Parathyroid adenoma (tissue), 2 donors: Measurements from ENCODE around the gene KCNJ1.

Experiments used
- H2AFZ ChIP-seq: fragments of 300-600 bp; sonication (generic); one replicate; pipeline ENCODE4 v1.7.0; 2017; ENCODE audit warnings: antibody characterized with exemption, mild to moderate bottlenecking
- H3K27ac ChIP-seq: fragments of 300-600 bp; sonication (generic); one replicate; pipeline ENCODE4 v1.7.0; 2017
- H3K27me3 ChIP-seq: fragments of 300-600 bp; sonication (generic); one replicate; pipeline ENCODE4 v1.7.0; 2017; ENCODE audit warnings: low read length; ENCODE audit not compliant: control insufficient read depth, insufficient read depth
- H3K36me3 ChIP-seq: fragments of 300-600 bp; sonication (generic); one replicate; pipeline ENCODE4 v1.7.0; 2017; ENCODE audit warnings: low read length; ENCODE audit not compliant: control insufficient read depth, insufficient read depth
- H3K4me1 ChIP-seq: fragments of 300-600 bp; sonication (generic); one replicate; pipeline ENCODE4 v1.7.0; 2017; ENCODE audit warnings: control low read depth
- H3K4me2 ChIP-seq: fragments of 300-600 bp; sonication (generic); one replicate; pipeline ENCODE4 v1.7.0; 2017; ENCODE audit warnings: low read length
- H3K4me3 ChIP-seq: fragments of 300-600 bp; sonication (generic); one replicate; pipeline ENCODE4 v1.7.0; 2017; ENCODE audit warnings: low read depth, low read length
- H3K79me2 ChIP-seq: fragments of 300-600 bp; sonication (generic); one replicate; pipeline ENCODE4 v1.7.0; 2017; ENCODE audit warnings: control low read depth
- H3K9ac ChIP-seq: fragments of 300-600 bp; sonication (generic); one replicate; pipeline ENCODE4 v1.7.0; 2017; ENCODE audit warnings: mild to moderate bottlenecking
- H3K9me3 ChIP-seq: fragments of 300-600 bp; sonication (generic); one replicate; pipeline ENCODE4 v1.7.0; 2017; ENCODE audit warnings: low read length; ENCODE audit not compliant: control insufficient read depth
- CTCF ChIP-seq: fragments of 300-600 bp; sonication (generic); IDR thresholded peaks from one replicate; pipeline ENCODE4 v1.7.0; 2017; ENCODE audit warnings: antibody characterized with exemption, mild to moderate bottlenecking
- donor health status: primary hyperparathyroidism.

The KCNJ1 gene

GRCh38 chr11:128905345-128906184 is 38.5 kb upstream of the KCNJ1 start:
- TF ChIP-seq CTCF, result no peak

GRCh38 chr11:128904656-128905344 is 37.7 kb upstream of the KCNJ1 start:
- no peaks in the 10 kb centered on the region for H3K79me2 ChIP-seq
- no peak overlapping the region for H3K9ac ChIP-seq
- H3K9me3 ChIP-seq, result no peaks in the 10 kb centered on the region
- H3K27me3 ChIP-seq, result no peaks in the 10 kb centered on the region
- no peaks in the 10 kb centered on the region for H3K4me1 ChIP-seq
- H3K36me3 ChIP-seq, result no peaks in the 10 kb centered on the region
- no peak for TF ChIP-seq CTCF
- H2AFZ ChIP-seq, result peak overlapping the region; percentile 74
- H3K4me2 ChIP-seq, result peak overlapping the region; percentile 59
- H3K27ac ChIP-seq, result no peak overlapping the region
- H3K4me3 ChIP-seq, result peak overlapping the region; percentile 37

More at GRCh38 chr11:128905345-128906184, 38.5 kb upstream of the KCNJ1 start:
- H2AFZ ChIP-seq, result peak overlapping the region; percentile 74
- H3K4me2 ChIP-seq, result peak overlapping the region; percentile 59
- no peaks in the 10 kb centered on the region for H3K36me3 ChIP-seq
- peak overlapping the region; percentile 37 for H3K4me3 ChIP-seq
- H3K27me3 ChIP-seq, result no peaks in the 10 kb centered on the region
- no peaks in the 10 kb centered on the region for H3K79me2 ChIP-seq
- no peaks in the 10 kb centered on the region for H3K4me1 ChIP-seq
- H3K9ac ChIP-seq, result no peak overlapping the region
- H3K9me3 ChIP-seq, result no peaks in the 10 kb centered on the region
- no peak overlapping the region for H3K27ac ChIP-seq

- Histone ChIP-seq H2AFZ (no peak overlapping the region), H3K36me3 (no peaks in the 10 kb centered on the region), H3K4me1 (no peaks in the 10 kb centered on the region), H3K4me2 (no peak overlapping the region), H3K9me3 (no peaks in the 10 kb centered on the region), H3K27ac (no peak overlapping the region), H3K79me2 (no peaks in the 10 kb centered on the region), H3K4me3 (no peak overlapping the region), H3K9ac (no peak overlapping the region), H3K27me3 (no peaks in the 10 kb centered on the region)
- no peak for TF ChIP-seq CTCF
Measured at GRCh38 chr11:128904303-128904655, 37.2 kb upstream of the KCNJ1 start.

GRCh38 chr11:128903248-128904061 is 36.4 kb upstream of the KCNJ1 start:
- Histone ChIP-seq H3K9me3 (no peaks in the 10 kb centered on the region), H3K9ac (no peak overlapping the region), H3K79me2 (no peaks in the 10 kb centered on the region), H3K27me3 (no peaks in the 10 kb centered on the region), H3K36me3 (no peaks in the 10 kb centered on the region), H3K4me3 (no peak overlapping the region), H3K4me2 (no peak overlapping the region), H3K4me1 (no peaks in the 10 kb centered on the region), H3K27ac (no peak overlapping the region), H2AFZ (no peak overlapping the region)
- TF ChIP-seq CTCF, result no peak
